ENCODE results near the gene GRID1.

DNA sequence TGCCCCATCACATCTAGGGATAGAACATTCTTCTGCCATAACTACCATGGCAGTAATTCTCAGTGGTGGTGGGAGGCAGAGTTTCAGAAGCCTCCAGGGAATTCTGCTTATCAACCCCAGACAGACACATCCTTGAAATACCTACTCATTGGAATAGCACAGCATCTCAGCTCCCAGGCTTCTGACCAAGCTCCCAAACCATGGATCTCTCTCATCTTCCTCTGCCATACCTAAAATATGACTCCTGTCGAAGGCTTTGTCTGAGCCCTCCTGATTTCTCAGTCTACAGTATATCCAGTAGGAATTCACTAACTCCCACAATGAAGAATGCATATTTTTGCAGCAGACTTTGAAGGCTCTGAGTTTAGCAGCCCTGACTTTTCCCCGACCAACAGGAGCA, 687.5 kb downstream of the GRID1 start:
- TF ChIP-seq, protein P1, sequence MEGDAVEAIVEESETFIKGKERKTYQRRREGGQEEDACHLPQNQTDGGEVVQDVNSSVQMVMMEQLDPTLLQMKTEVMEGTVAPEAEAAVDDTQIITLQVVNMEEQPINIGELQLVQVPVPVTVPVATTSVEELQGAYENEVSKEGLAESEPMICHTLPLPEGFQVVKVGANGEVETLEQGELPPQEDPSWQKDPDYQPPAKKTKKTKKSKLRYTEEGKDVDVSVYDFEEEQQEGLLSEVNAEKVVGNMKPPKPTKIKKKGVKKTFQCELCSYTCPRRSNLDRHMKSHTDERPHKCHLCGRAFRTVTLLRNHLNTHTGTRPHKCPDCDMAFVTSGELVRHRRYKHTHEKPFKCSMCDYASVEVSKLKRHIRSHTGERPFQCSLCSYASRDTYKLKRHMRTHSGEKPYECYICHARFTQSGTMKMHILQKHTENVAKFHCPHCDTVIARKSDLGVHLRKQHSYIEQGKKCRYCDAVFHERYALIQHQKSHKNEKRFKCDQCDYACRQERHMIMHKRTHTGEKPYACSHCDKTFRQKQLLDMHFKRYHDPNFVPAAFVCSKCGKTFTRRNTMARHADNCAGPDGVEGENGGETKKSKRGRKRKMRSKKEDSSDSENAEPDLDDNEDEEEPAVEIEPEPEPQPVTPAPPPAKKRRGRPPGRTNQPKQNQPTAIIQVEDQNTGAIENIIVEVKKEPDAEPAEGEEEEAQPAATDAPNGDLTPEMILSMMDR (IDR thresholded peaks at IDR 0.05): no peak
- TF ChIP-seq, protein P2, sequence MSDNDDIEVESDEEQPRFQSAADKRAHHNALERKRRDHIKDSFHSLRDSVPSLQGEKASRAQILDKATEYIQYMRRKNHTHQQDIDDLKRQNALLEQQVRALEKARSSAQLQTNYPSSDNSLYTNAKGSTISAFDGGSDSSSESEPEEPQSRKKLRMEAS (CRISPR knock-in tag; IDR thresholded peaks at IDR 0.05): no peak
- no peak for TF ChIP-seq ZNF317 (CRISPR knock-in tag; IDR thresholded peaks at IDR 0.05; ENCODE audit: borderline replicate concordance, low read depth)
- no peak for TF ChIP-seq NFE2L1 (CRISPR knock-in tag; IDR thresholded peaks at IDR 0.05)

Data from WTC11 (cell line).